GM23248 (cell line): ENCODE measurements around the gene PDGFRA.

Experiments used
- EZH2 ChIP-seq: fragments of 200-600 bp; sonication (generic); IDR thresholded peaks from 2 replicates; pipeline ENCODE4 v1.6.1; 2018; ENCODE audit warnings: antibody characterized with exemption, mild to moderate bottlenecking; ENCODE audit not compliant: insufficient read depth, poor library complexity, severe bottlenecking
- EZH2phosphoT487 ChIP-seq: fragments of 200-600 bp; sonication (generic); IDR thresholded peaks from 2 replicates; pipeline ENCODE4 v1.6.1; 2018; ENCODE audit warnings: antibody characterized with exemption, moderate library complexity, mild to moderate bottlenecking, low read depth; ENCODE audit not compliant: insufficient read depth

GRCh38 chr4:54290980-54291379 is 61.9 kb downstream of the PDGFRA start:
- TF ChIP-seq EZH2: no peak
- TF ChIP-seq EZH2phosphoT487: no peak
